Central memory CD4-positive, alpha-beta T cell (primary cell): ENCODE data around the gene CCDC51.
"Not testable (repeated sequence)": the region's sequence is repeated elsewhere in the genome, so short reads cannot be mapped to it uniquely, and the experiment has no call there.

ENCODE experiments used
- DNase-seq: peaks from one replicate; pipeline ENCODE4 v3.0.0; 2022

CCDC51 gene

GRCh38 chr3:48465531-48466378 is 25.8 kb upstream of the CCDC51 start:
- DNase-seq = peak; percentile 77

DNA sequence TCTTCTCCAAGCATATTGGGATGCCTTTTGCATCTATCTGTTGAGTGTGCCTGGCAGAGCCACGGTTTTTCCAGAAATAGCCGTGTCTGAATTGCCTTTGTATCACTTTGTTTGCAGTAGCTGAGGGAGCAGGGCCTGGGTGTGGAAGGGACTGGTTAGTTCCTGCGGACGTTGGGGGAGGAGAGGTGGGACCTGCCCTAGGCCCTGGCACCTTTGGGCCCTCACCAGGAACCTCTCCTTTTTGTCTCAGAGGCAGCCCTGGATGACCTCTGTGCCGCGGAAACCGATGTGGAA is 25.3 kb upstream of the CCDC51 start:
- DNase-seq = no peak

DNA sequence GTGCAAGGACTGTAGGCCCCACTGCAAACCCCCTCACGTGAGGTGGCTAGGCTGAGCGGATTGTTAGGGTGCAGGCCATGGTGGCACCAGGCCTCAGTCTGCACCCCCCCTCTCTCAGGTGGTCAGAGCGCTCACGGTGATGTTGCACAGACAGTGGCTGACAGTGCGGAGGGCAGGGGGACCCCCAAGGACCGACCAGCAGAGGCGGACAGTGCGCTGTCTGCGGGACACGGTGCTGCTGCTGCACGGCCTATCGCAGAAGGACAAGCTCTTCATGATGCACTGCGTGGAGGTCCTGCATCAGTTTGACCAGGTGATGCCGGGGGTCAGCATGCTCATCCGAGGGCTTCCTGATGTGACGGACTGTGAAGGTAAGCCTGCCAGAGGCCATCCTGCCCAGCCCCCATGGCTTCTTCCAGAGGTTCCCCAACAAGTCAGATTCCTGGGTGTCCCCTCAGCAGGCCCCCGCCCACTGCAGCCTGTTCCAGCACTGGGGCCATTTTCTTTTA is 24.8 kb upstream of the CCDC51 start:
- no peak for DNase-seq

DNA sequence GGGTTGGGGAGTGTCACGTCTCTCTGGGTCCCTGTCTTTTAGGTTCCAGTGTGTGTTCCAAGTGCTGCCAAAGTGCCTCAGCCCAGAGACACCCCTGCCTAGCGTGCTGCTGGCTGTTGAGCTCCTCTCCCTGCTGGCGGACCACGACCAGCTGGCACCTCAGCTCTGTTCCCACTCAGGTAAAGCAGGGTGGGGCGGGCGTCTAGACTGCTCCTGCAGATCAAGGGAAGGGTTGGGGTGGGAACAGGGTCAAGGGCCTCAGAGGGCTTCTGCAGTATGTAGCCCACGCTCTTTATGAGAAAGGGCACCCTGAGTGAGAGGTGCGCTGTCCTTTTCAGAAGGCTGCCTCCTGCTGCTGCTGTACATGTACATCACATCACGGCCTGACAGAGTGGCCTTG is 23.8 kb upstream of the CCDC51 start:
- DNase-seq = no peak

DNA sequence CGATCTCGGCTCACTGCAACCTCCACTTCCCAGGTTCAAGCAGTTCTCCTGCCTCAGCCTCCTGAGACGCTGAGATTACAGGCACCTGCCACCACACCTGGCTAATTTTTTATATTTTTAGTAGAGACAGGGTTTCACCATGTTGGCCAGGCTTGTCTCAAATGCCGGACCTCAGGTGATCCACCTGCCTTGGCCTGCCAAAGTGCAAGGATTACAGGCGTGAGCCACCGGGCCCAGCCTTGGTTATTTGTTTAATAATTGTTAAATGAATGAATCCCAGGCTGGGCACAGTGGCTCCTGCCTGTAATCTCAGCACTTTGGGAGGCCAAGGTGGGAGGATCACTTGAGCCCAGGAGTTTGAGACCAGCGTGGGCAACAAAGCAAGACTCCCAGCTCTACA is 21.8 kb upstream of the CCDC51 start:
- DNase-seq = not testable (repeated sequence)

DNA sequence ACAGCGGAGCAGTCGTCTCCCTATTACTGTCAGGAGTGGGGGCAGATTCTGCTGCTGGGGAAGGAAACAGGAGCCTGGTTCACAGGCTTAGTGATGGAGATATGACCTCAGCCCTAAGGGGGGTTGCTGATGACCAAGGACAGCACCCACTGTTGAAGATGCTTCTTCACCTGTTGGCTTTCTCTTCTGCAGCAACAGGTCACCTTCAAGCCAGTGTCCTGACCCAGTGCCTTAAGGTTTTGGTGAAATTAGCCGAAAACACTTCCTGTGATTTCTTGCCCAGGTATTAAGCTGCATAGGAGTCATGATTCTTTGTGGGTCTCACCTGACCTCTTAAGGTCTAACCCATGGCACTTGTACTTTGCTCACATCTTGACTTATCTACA is 20.6 kb upstream of the CCDC51 start:
- no peak for DNase-seq

- DNase-seq = no peak
These were observed 20.0 kb upstream of the CCDC51 start for GRCh38 chr3:48459773-48460516.

- no peak for DNase-seq
These were observed 19.4 kb upstream of the CCDC51 start for GRCh38 chr3:48459331-48459730.

DNA sequence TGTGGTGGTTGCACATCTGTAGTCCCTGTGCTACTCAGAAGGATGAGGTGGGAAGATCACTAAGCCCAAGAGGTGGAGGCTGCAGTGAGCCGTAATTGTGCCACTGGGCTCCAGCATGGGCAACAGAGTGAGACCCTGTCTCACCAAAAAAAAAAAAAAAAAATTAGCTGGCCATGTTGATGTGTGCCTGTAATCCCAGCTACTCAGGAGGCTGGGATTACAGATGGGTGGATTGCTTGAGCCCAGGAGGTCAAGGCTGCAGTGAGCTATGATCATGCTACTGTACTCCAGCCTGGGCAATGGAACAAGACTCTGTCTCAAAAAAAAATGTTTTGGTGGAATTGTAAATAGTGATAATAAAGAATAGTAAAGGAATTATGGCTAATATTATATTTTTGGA is 16.5 kb upstream of the CCDC51 start:
- no peak for DNase-seq

- DNase-seq = no peak
These were observed 11.4 kb upstream of the CCDC51 start for GRCh38 chr3:48451270-48451669.

DNA sequence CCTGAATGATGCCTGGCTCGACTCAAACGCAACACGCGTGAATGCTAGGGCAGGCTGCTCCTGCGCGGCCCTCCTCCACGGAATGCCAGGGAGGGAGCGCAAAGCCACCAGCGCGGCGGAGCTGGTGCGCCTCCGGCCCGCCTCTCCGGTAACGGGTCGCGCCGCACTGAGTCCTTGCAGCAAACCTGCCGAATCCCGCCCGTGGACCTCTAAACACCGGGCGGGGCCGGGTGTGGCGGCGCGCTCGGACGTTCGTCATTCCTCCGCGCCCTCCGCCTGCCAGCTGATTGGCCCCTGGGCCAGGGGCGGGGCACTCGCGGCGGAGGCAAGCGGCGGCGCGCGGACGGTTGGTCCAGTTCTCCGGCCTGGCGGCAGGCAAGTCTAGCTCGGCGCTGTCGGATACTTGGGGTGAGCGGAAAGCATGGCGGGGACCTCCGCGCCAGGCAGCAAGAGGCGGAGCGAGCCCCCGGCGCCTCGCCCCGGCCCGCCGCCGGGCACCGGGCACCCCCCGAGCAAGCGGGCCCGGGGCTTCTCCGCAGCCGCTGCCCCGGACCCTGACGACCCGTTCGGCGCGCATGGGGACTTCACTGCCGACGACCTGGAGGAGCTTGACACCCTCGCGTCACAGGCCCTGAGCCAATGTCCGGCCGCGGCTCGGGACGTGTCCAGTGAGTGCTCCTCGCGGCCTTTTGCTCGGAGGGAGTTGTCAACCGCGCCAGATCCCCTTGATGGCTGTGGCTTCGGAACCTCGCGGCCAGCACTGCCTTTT is 6.7 kb upstream of the CCDC51 start, which contains the start of gene ATRIP:
Gene ATRIP (plus strand): TSS at position 313 of the 769 bp plus-strand sequence. CDS start 109 bp downstream, at position 422.
- peak; percentile 80 for DNase-seq

DNA sequence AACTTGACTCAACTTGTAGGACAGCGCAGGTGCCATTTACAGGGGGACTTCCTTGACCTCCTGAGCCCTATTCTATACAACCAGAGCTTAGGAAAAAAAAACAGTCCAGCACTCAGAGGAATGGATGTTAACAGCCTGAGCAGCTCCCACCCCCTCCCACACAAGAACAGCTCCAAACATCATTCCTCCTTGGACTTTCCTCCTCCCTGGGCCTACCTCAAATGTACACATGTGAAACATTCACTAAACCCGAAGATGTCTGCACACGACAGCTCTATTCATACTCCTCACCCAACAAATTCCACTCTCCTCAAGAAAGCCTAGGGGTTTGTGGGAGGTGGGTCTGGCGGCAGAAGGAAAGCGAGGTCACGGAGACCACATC is 6.1 kb upstream of the CCDC51 start:
- DNase-seq = no peak

GRCh38 chr3:48445277-48445882 is 5.5 kb upstream of the CCDC51 start:
- DNase-seq = no peak

- DNase-seq = no peak
These were observed 2.0 kb upstream of the CCDC51 start for GRCh38 chr3:48441940-48442339.

DNA sequence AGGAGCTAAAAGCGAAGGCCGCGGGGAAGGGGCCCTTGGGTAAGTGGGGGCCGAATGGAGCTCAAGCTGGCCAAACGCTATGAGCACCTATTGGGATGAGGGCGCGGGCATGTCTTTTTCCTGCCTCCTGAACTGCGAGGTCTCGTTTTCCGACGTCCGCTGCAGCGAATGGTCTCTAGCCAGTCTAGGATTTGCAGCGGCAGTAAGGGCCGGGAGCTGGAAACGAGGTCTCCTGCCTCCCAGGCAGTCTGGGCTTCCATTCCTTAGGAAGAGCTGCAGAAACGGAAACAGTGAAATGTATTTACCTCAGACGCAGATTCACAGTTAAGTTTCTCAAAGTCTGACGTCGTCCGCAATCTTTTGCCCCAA is 655 bp upstream of the CCDC51 start:
- peak; percentile 37 for DNase-seq

- DNase-seq = no peak
These were observed 2.1 kb downstream of the CCDC51 start for GRCh38 chr3:48437812-48438211.

GRCh38 chr3:48436855-48437254 is 3.1 kb downstream of the CCDC51 start:
- no peak for DNase-seq

GRCh38 chr3:48436477-48436787 is 3.5 kb downstream of the CCDC51 start:
- no peak for DNase-seq

- peak; percentile 78 for DNase-seq
These were observed 4.0 kb downstream of the CCDC51 start for GRCh38 chr3:48435774-48436476.

DNA sequence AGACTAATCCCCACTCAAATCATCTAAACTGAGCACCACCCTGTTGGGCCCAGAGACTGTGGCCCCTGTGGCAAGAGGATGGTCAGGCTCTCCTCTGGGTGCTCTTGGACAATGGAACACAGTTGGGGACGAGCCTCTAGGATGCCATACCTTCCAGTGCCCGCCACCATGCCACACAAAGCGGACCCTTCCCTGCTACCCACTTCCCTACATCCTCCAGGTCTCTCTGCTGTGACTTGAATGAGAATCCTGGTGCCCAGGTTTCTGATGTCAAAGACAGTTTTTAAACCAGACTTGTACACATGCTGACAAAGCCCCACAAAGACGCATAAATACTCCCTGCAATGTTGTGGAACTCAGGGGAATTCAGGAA is 4.7 kb downstream of the CCDC51 start:
- DNase-seq = no peak

GRCh38 chr3:48434591-48435222 is 5.2 kb downstream of the CCDC51 start:
- DNase-seq = no peak

- DNase-seq = no peak
These were observed 6.3 kb downstream of the CCDC51 start for GRCh38 chr3:48433472-48434118.
